A673 (cell line): ENCODE data around the gene OR8K1. TPM values are rescaled to one million over a fixed set of nuclear protein-coding genes. Genes with fewer than 3 reads are reported as not detected.

Experiments used
- BruUV-seq: library from RNA; stranded (reverse); fragments of 400-500 nt; replicated peaks from 2 replicates; lab custom pipeline; 2021; lab: Mats Ljungman, UMichigan
- CTCF ChIA-PET: fragments of 300-600 bp; sonication (Branson Sonifier 250); formaldehyde crosslinking; loops from one replicate; lab custom pipeline; 2022; ENCODE audit warnings: antibody characterized with exemption; lab: Charles Lee
- POLR2A ChIA-PET: fragments of 300-600 bp; sonication (Branson Sonifier 250); formaldehyde crosslinking; loops from one replicate; lab custom pipeline; 2022; ENCODE audit warnings: antibody characterized with exemption; ENCODE audit not compliant: low non-redundant PET; lab: Charles Lee
- DNase-seq: peaks from one replicate; pipeline ENCODE4 v3.0.0-alpha.2; 2015; ENCODE audit warnings: low spot score
- H3K27ac ChIP-seq: fragments of 200-600 bp; sonication (generic); 2 replicates; pipeline ENCODE4 v1.5.1; 2016; ENCODE audit warnings: mixed run types, low read depth, mild to moderate bottlenecking, mixed read lengths, antibody characterized with exemption, low read length; ENCODE audit not compliant: poor library complexity, severe bottlenecking
- H3K27me3 ChIP-seq: fragments of 200-600 bp; sonication (generic); replicated peaks from 2 replicates; pipeline ENCODE4 v1.6.1; 2017; ENCODE audit warnings: mixed run types, low read depth, mild to moderate bottlenecking, mixed read lengths, antibody characterized with exemption, low read length; ENCODE audit not compliant: insufficient read depth, poor library complexity
- H3K36me3 ChIP-seq: fragments of 200-600 bp; sonication (generic); 2 replicates; pipeline ENCODE4 v1.6.1; 2016; ENCODE audit warnings: mixed run types, mild to moderate bottlenecking, mixed read lengths, antibody characterized with exemption, low read length; ENCODE audit not compliant: insufficient read depth, poor library complexity, severe bottlenecking
- H3K4me1 ChIP-seq: fragments of 200-600 bp; sonication (generic); 2 replicates; pipeline ENCODE4 v1.6.1; 2017; ENCODE audit warnings: mixed run types, mild to moderate bottlenecking, mixed read lengths, antibody characterized with exemption, low read length; ENCODE audit not compliant: insufficient read depth, poor library complexity, severe bottlenecking
- H3K4me3 ChIP-seq: fragments of 200-600 bp; sonication (generic); 2 replicates; pipeline ENCODE4 v1.5.1; 2016; ENCODE audit warnings: low read depth, mixed run types, mild to moderate bottlenecking, mixed read lengths, low read length; ENCODE audit not compliant: poor library complexity, severe bottlenecking
- H3K9me3 ChIP-seq: fragments of 200-600 bp; sonication (generic); 2 replicates; pipeline ENCODE4 v1.6.1; 2016; ENCODE audit warnings: mixed run types, low read depth, mild to moderate bottlenecking, mixed read lengths, antibody characterized with exemption, low read length; ENCODE audit not compliant: poor library complexity, severe bottlenecking
- CTCF ChIP-seq: fragments of 300-800, 200-600 bp; sonication (generic); conservative IDR thresholded peaks from 2 replicates; pipeline ENCODE4 v1.5.1; 2017; ENCODE audit warnings: low read depth, mild to moderate bottlenecking, antibody characterized with exemption, low read length, moderate library complexity, mixed read lengths
- EZH2 ChIP-seq: fragments of 200-600 bp; sonication (generic); IDR thresholded peaks from 2 replicates; pipeline ENCODE4 v1.6.1; 2017; ENCODE audit warnings: borderline replicate concordance, low read depth, mild to moderate bottlenecking, mixed read lengths, antibody characterized with exemption, low read length; ENCODE audit not compliant: poor library complexity, severe bottlenecking
- intact Hi-C: fragments of 100-400 bp; cut with micrococcal nuclease; formaldehyde crosslinking; loops from one replicate; pipeline ENCODE4 v1.10.0; 2022; ENCODE audit not compliant: unreplicated experiment
- total RNA-seq: library from RNA; stranded (reverse); gene quantifications from 2 replicates; pipeline ENCODE4 v1.2.3, GENCODE V29; 2021

The OR8K1 gene
- total RNA-seq, 1 experiment from 2014 or later, result not detected

DNA sequence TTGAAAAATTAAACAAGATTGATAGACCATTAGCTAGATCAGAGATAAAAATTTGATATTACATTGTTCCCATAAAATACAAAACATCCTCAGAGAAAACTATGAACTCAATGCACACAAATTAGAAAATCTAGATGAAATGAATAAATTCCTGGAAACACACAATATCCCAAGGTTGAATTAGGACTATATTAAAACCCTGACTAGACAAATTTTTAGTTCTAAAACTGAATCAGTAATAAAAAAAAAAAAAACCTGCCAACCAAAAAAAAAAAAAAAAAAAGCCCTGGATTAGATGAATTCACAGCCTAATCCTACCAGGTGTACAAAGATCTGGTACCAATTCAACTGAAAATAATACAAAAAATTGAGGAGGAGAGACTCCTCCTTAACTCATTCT is 5.5 kb upstream of the OR8K1 start:
- POLR2A ChIA-PET, result no interaction called here
- BruUV-seq, result no TSS peak

GRCh38 chr11:56353991-56354390 is 8.2 kb downstream of the OR8K1 start, which contains the start of gene OR8J1:
Gene OR8J1 (plus strand): TSS chr11:56354291. CDS start chr11:56360247, 5,956 bp downstream.
- intact Hi-C loops, result no loop called here
- no peak within 1 kb of the TSS for H3K4me3 ChIP-seq
- H3K27me3 ChIP-seq, result no peaks in the 10 kb centered on the region
- no TSS peak for BruUV-seq
- no peak for TF ChIP-seq CTCF
- no peak for TF ChIP-seq EZH2
- H3K36me3 ChIP-seq, result no peaks in the 10 kb centered on the region
- H3K27ac ChIP-seq, result no peak within 1 kb of the TSS
- H3K4me1 ChIP-seq, result no peaks in the 10 kb centered on the region
- no peak for DNase-seq
- POLR2A ChIA-PET, result no interaction called here
- CTCF ChIA-PET, result no interaction called here
- no peaks in the 10 kb centered on the region for H3K9me3 ChIP-seq

More for the DNA sequence above, 5.5 kb upstream of the OR8K1 start:
- Histone ChIP-seq H3K36me3 (no peaks in the 10 kb centered on the region), H3K4me1 (no peaks in the 10 kb centered on the region), H3K9me3 (peaks cover 22% of the 10 kb centered on the region), H3K27ac (no peak overlapping the region), H3K4me3 (no peak overlapping the region), H3K27me3 (no peaks in the 10 kb centered on the region)
- no peak for DNase-seq
- CTCF ChIA-PET, result no interaction called here
- no peak for TF ChIP-seq EZH2
- TF ChIP-seq CTCF, result no peak
- intact Hi-C loops, result no loop called here

DNA sequence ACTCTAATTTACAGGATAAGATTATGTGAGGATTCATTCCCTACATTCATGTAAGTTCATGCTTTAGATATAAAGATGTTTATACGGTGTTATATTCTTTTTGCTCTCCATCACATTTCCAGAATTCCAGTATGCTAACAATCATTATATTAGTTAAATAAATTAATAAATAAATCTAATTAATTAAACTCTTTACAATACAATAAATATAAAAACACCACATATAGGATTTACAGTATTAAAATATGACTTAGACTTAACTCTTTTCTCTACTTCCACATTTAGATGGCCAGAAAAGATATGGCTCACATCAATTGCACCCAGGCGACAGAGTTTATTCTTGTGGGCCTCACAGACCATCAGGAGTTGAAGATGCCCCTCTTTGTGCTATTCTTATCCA is 29.5 kb downstream of the OR8K1 start, which contains the start of gene OR8U1:
Gene OR8U1 (plus strand): TSS at position 301 of the 400 bp plus-strand sequence. CDS start 0 bp downstream, at position 301.
- CTCF ChIA-PET, result no interaction called here
- no peak for DNase-seq
- H3K27ac ChIP-seq, result no peak within 1 kb of the TSS
- H3K27me3 ChIP-seq, result no peaks in the 10 kb centered on the region
- intact Hi-C loops, result no loop called here
- no peak for TF ChIP-seq EZH2
- TF ChIP-seq CTCF, result no peak
- POLR2A ChIA-PET, result no interaction called here
- no peak within 1 kb of the TSS for H3K4me3 ChIP-seq
- no TSS peak for BruUV-seq
- H3K36me3 ChIP-seq, result no peaks in the 10 kb centered on the region
- no peaks in the 10 kb centered on the region for H3K4me1 ChIP-seq
- H3K9me3 ChIP-seq, result no peaks in the 10 kb centered on the region
